K562 (cell line): ENCODE measurements around the gene SERPINA5. TPM values are rescaled to one million over a fixed set of nuclear protein-coding genes. Genes with fewer than 3 reads are reported as not detected.

Source experiments
- ATAC-seq: fragments of 200-7000 bp; cut with Tn5 transposase; 3 replicates; pipeline ENCODE4 v1.9.1; 2020; ENCODE audit warnings: moderate library complexity
- BruUV-seq: library from RNA; stranded (reverse); fragments of 400-500 nt; replicated peaks from 2 replicates; lab custom pipeline; 2021; lab: Mats Ljungman, UMichigan
- CTCF ChIA-PET: fragments of 300-600 bp; formaldehyde crosslinking; extraction: SDS; loops from one replicate; lab custom pipeline; 2021; ENCODE audit warnings: low intra/inter-chr PET ratio; lab: Yijun Ruan, JAX
- POLR2A ChIA-PET: fragments of 300-600, 350-650 bp; sonication (Branson Sonifier 250); formaldehyde crosslinking; extraction: SDS; loops from one replicate; lab custom pipeline; 2021; ENCODE audit warnings: antibody characterized with exemption, inconsistent platforms; lab: Yijun Ruan, JAX
- DNase-seq, 4 experiments: peaks; one replicate each; pipeline versions ENCODE4 v3.0.0 to v3.0.0-alpha.2; 2011 to 2018; ENCODE audit warnings: low spot score in 3 of 4, mixed read lengths in 3 of 4; ENCODE audit errors: extremely low read depth in 1 of 4
- FAIRE-seq: peaks from 2 replicates; lab custom pipeline; 2011; peaks lifted over from hg19 to GRCh38; lab: Jason Lieb, UNC
- H2AFZ ChIP-seq: 2 replicates; pipeline ENCODE4 v1.6.0; 2011; ENCODE audit warnings: low read depth, low read length, control low read depth, inconsistent platforms
- H3K27ac ChIP-seq: fragments of 200-600 bp; 3 replicates; pipeline ENCODE4 v1.8.0; 2011; ENCODE audit warnings: low read depth, mild to moderate bottlenecking, control low read depth, inconsistent platforms, low read length, moderate library complexity, mixed read lengths; ENCODE audit errors: extremely low read depth
- H3K27me3 ChIP-seq, 2 experiments: fragments of 300-600 bp in 1 of 2; 2 replicates in 1 of 2; 3 replicates in 1 of 2; pipeline versions ENCODE4 v1.6.0 to v1.8.0; 2011; ENCODE audit warnings: inconsistent platforms in 2 of 2, low read length in 2 of 2, mild to moderate bottlenecking in 1 of 2, mixed read lengths in 1 of 2, moderate library complexity in 1 of 2; ENCODE audit not compliant: control insufficient read depth in 2 of 2, insufficient read depth in 2 of 2
- H3K36me3 ChIP-seq: fragments of 300-600 bp; 3 replicates; pipeline ENCODE4 v1.8.0; 2011; ENCODE audit warnings: mild to moderate bottlenecking, low read length, inconsistent platforms; ENCODE audit not compliant: control insufficient read depth, insufficient read depth
- H3K4me1 ChIP-seq, 2 experiments: fragments of 200-600 bp in 1 of 2; replicated peaks in 1 of 2; 2 replicates in 1 of 2; 3 replicates in 1 of 2; pipeline versions ENCODE4 v1.5.1 to v1.8.0; 2011; ENCODE audit warnings: inconsistent platforms in 2 of 2, low read length in 2 of 2, mild to moderate bottlenecking in 1 of 2, mixed read lengths in 1 of 2, moderate library complexity in 1 of 2; ENCODE audit not compliant: control insufficient read depth in 2 of 2, insufficient read depth in 2 of 2
- H3K4me2 ChIP-seq: 2 replicates; pipeline ENCODE4 v1.6.1; 2011; ENCODE audit warnings: low read length, control low read depth, inconsistent platforms, mixed read lengths; ENCODE audit not compliant: insufficient read depth
- H3K4me3 ChIP-seq: fragments of 200-600 bp; sonication (generic), shearing (Covaris generic); 2 replicates; pipeline ENCODE4 v1.5.1; 2016; ENCODE audit warnings: control low read depth, inconsistent platforms
- H3K79me2 ChIP-seq: fragments of 200-600 bp; 3 replicates; pipeline ENCODE4 v1.8.0; 2011; ENCODE audit warnings: low read length, inconsistent platforms; ENCODE audit not compliant: control insufficient read depth, insufficient read depth
- H3K9ac ChIP-seq, 2 experiments: 2 replicates each; pipeline versions ENCODE4 v1.6.0 to v1.6.1; 2011; ENCODE audit warnings: low read depth in 2 of 2, low read length in 2 of 2, control low read depth in 1 of 2, inconsistent platforms in 1 of 2, mild to moderate bottlenecking in 1 of 2, mixed read lengths in 1 of 2; ENCODE audit not compliant: insufficient read depth in 1 of 2
- H3K9me1 ChIP-seq: one replicate; pipeline ENCODE4 v1.6.0; 2011; ENCODE audit warnings: inconsistent platforms, mild to moderate bottlenecking, low read length, moderate library complexity; ENCODE audit not compliant: control insufficient read depth, insufficient read depth
- H3K9me3 ChIP-seq: replicated peaks from 2 replicates; pipeline ENCODE4 v1.5.1; 2011; ENCODE audit warnings: low read depth, low read length, inconsistent platforms; ENCODE audit not compliant: control insufficient read depth, insufficient read depth
- H4K20me1 ChIP-seq: replicated peaks from 2 replicates; pipeline ENCODE4 v1.6.1; 2011; ENCODE audit warnings: low read length, inconsistent platforms, mixed read lengths; ENCODE audit not compliant: control insufficient read depth, insufficient read depth
- TSHZ1 ChIP-seq: fragments of 250-450 bp; sonication (Bioruptor Pico); IDR thresholded peaks from 2 replicates; pipeline ENCODE4 v1.4.0; 2020; ENCODE audit warnings: mild to moderate bottlenecking, moderate library complexity
- WGBS: fragments of 100-300 bp; shearing (Covaris generic); methylation state at CpG from one replicate; pipeline ENCODE4 v1.1.6; 2016; ENCODE audit warnings: low coverage, mixed read lengths; ENCODE audit not compliant: insufficient coverage; ENCODE audit errors: missing lambda C conversion rate; 5-methylcytosine and 5-hydroxymethylcytosine counted together
- in situ Hi-C: fragments of 300-500 bp; cut with MboI; formaldehyde crosslinking; loops from 4 replicates; pipeline ENCODE4 v1.15.0; 2018; ENCODE audit warnings: inconsistent platforms, mixed read lengths
- intact Hi-C: fragments of 100-400 bp; cut with micrococcal nuclease; formaldehyde crosslinking; loops from 2 replicates; pipeline ENCODE4 v1.14.2; 2022
- polyA plus RNA-seq, 8 experiments: library from polyadenylated mRNA; depleted of rRNA in 4 of 8; stranded (reverse) in 5 of 8; unstranded in 3 of 8; fragments of >200 nt; fragmentation: Nextera tagmentation in 2 of 8; fragmentation: Illumina TruSeq in 1 of 8; extraction: Ambion mirVana in 2 of 8; extraction: Trizol in 1 of 8; gene quantifications; 2 replicates each; pipeline versions ENCODE4 v1.2.1 to v1.2.3, GENCODE V29; 2011 to 2014; ENCODE audit warnings: inconsistent platforms in 1 of 8, missing spikeins in 1 of 8
- total RNA-seq, 7 experiments: library from RNA; depleted of rRNA in 6 of 7; stranded (reverse); fragments of >200 nt in 6 of 7; fragmentation: Illumina TruSeq in 2 of 7; extraction: Trizol in 2 of 7; gene quantifications; 2 replicates each; pipeline versions ENCODE4 v1.2.1 to v1.2.3, GENCODE V29; 2011 to 2021; ENCODE audit warnings: low replicate concordance in 1 of 7

SERPINA5 gene
- total and polyA plus RNA-seq, 9 of the 15 experiments (the other 6 are each of a cell fraction or from before 2014, with no cell fraction given) = 0.38 TPM; not detected in 8

GRCh38 chr14:94583557-94583956 lies 2.3 kb downstream of the SERPINA5 start:
- ChIA-PET POLR2A (no interaction called here), CTCF (no interaction called here)
- no peaks in the 10 kb centered on the region for H3K9me1 ChIP-seq
- H3K27ac ChIP-seq = no peak overlapping the region
- FAIRE-seq = no peak
- H3K4me2 ChIP-seq = no peak overlapping the region
- no peaks in the 10 kb centered on the region for H3K9me3 ChIP-seq
- intact Hi-C loops (no loop called here), in situ Hi-C loops (no loop called here)
- H3K4me1 ChIP-seq = no peaks in the 10 kb centered on the region; a peak in 1 of 5 replicates
- WGBS = 0% methylated on average over 4 of the region's 4 CpGs
- H3K4me3 ChIP-seq = no peak overlapping the region
- H3K36me3 ChIP-seq = no peaks in the 10 kb centered on the region
- H3K79me2 ChIP-seq = no peaks in the 10 kb centered on the region
- ATAC-seq = no peak
- no peaks in the 10 kb centered on the region for H4K20me1 ChIP-seq
- no peak overlapping the region for H3K9ac ChIP-seq
- no peak for DNase-seq
- TF ChIP-seq TSHZ1 (CRISPR knock-in tag) = no peak
- BruUV-seq = no TSS peak
- no peaks in the 10 kb centered on the region for H3K27me3 ChIP-seq
- H2AFZ ChIP-seq = no peak overlapping the region
